Measurements from ENCODE around the gene PNRC1. TPM values are rescaled to one million over a fixed set of nuclear protein-coding genes. Genes with fewer than 3 reads are reported as not detected.
"Not testable (repeated sequence)": the region's sequence is repeated elsewhere in the genome, so short reads cannot be mapped to it uniquely, and the experiment has no call there.

Gene PNRC1
- polyA plus RNA-seq, 1 of the 3 experiments (the other 2 are of a cell fraction), result 7.8 TPM

DNA sequence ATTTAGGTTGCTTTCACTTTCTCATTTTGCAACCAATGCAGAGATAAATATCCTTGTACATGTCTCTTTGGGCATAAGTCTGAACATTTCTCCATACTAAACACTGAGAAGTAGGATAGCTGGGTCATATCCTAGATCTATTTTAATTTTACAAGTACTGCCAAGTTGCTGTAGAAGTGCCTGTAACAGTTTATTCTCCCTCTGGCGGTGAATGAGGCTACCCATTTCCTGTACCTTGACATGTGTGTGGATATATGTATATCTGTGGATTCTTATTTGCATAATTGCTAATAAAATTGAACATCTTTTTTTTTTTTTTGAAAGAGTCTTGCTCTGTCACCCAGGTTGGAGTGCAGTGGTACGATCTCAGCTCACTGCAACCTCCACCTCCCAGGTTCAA lies 48.0 kb upstream of the PNRC1 start:
- WGBS (ENCODE audit: low lambda C conversion rate), result 90% methylated on average over 2 of the region's 2 CpGs
- no peak for DNase-seq

DNA sequence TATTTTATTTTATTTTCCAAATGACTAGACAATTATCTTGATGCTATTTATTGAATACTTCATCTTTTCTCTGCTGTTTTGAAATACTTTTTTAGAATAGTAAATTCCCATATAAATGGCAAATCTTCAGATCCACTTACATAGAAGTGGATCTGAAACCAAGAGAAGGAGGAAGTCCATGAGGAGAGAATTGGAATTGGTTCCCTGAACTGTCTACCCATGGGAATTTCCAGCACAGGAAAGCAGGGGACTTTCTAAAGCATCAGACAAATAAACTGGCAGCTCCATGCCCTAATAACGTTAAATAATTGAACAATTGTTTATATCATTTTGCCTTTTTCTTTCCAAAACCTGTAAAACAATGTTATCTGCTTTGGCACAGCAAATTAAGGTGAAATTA lies 47.1 kb upstream of the PNRC1 start:
- peaks cover 21% of the 10 kb centered on the region for H3F3A ChIP-seq (replicated peaks; ENCODE audit: insufficient read depth)
- DNase-seq, result no peak
- no peaks in the 10 kb centered on the region for H3K9me2 ChIP-seq
- no peaks in the 10 kb centered on the region for H3K27me3 ChIP-seq (ENCODE audit: insufficient read depth)
- no peaks in the 10 kb centered on the region for H3K36me3 ChIP-seq (replicated peaks in 1 of 2; ENCODE audit: control insufficient read depth in 1 of 2, insufficient read depth in 2 of 2, low read length in 1 of 2)
- no peaks in the 10 kb centered on the region for H4K20me1 ChIP-seq (ENCODE audit: insufficient read depth)
- no peak overlapping the region for H3K4me3 ChIP-seq (ENCODE audit: low read depth in 2 of 2, low read length in 1 of 2)
- no peak for TF ChIP-seq EZH2phosphoT487 (IDR thresholded peaks at IDR 0.05; ENCODE audit: borderline replicate concordance, low read depth)
- no peak for TF ChIP-seq USF2 (IDR thresholded peaks at IDR 0.05; ENCODE audit: borderline replicate concordance, low read depth, low read length)
- no peak for TF ChIP-seq NFIC (IDR thresholded peaks at IDR 0.05; ENCODE audit: borderline replicate concordance)
- no peak for TF ChIP-seq FOSL2 (IDR thresholded peaks at IDR 0.05; ENCODE audit: borderline replicate concordance, low read depth)
- POLR2A ChIA-PET, result no interaction called here
- 74% methylated on average over 1 of the region's 1 CpG for WGBS (ENCODE audit: low lambda C conversion rate)
- no peak overlapping the region for H3K4me2 ChIP-seq
- peaks cover 6% of the 10 kb centered on the region; the same call in 1 of the 2 replicates for H3K9me3 ChIP-seq
- CTCF ChIA-PET, result no interaction called here
- no peak overlapping the region for H2AFZ ChIP-seq (ENCODE audit: low read depth)
- H3K9ac ChIP-seq, result no peak overlapping the region
- H3K4me1 ChIP-seq (ENCODE audit: control insufficient read depth in 1 of 2, insufficient read depth in 2 of 2, low read depth in 1 of 2, low read length in 1 of 2), result peaks cover 4 to 12% of the 10 kb centered on the region in 2 experiments; a peak in 2 of 4 replicates
- no peak overlapping the region for H3K27ac ChIP-seq (ENCODE audit: low read depth in 2 of 2, low read length in 1 of 2)
- no peaks in the 10 kb centered on the region for H3K79me2 ChIP-seq (ENCODE audit: insufficient read depth)

More for the DNA sequence above, 48.0 kb upstream of the PNRC1 start:
- Histone ChIP-seq H3K4me2 (no peak overlapping the region), H3K79me2 (ENCODE audit: insufficient read depth) (no peaks in the 10 kb centered on the region), H3K9ac (no peak overlapping the region), H4K20me1 (ENCODE audit: insufficient read depth) (no peaks in the 10 kb centered on the region), H3K4me1 (ENCODE audit: control insufficient read depth in 1 of 2, insufficient read depth in 2 of 2, low read depth in 1 of 2, low read length in 1 of 2) (peaks cover 4 to 12% of the 10 kb centered on the region in 2 experiments; a peak in 2 of 4 replicates), H3K36me3 (replicated peaks in 1 of 2; ENCODE audit: control insufficient read depth in 1 of 2, insufficient read depth in 2 of 2, low read length in 1 of 2) (no peaks in the 10 kb centered on the region), H3K4me3 (ENCODE audit: low read depth in 2 of 2, low read length in 1 of 2) (no peak overlapping the region), H3F3A (replicated peaks; ENCODE audit: insufficient read depth) (peaks cover 21% of the 10 kb centered on the region), H3K27me3 (ENCODE audit: insufficient read depth) (no peaks in the 10 kb centered on the region), H3K9me2 (no peaks in the 10 kb centered on the region), H3K9me3 (no peaks in the 10 kb centered on the region), H3K27ac (ENCODE audit: low read depth in 2 of 2, low read length in 1 of 2) (no peak overlapping the region), H2AFZ (ENCODE audit: low read depth) (no peak overlapping the region)
- TF ChIP-seq YY1 (IDR thresholded peaks at IDR 0.05; ENCODE audit: low read depth), result no peak
- TF ChIP-seq CHD2 (IDR thresholded peaks at IDR 0.05; ENCODE audit: low read length, partially characterized antibody), result no peak
- TF ChIP-seq EP300 (IDR thresholded peaks at IDR 0.05; ENCODE audit: borderline replicate concordance in 1 of 2, low read depth in 1 of 2, low read length in 1 of 2), result no peak
- ChIA-PET POLR2A (no interaction called here), CTCF (no interaction called here)

- H3K4me3 ChIP-seq (ENCODE audit: low read depth in 2 of 2, low read length in 1 of 2); H4K20me1 ChIP-seq (ENCODE audit: insufficient read depth); H3K27me3 ChIP-seq (ENCODE audit: insufficient read depth); H3K9me3 ChIP-seq; H3K27ac ChIP-seq (ENCODE audit: low read depth in 2 of 2, low read length in 1 of 2); DNase-seq; H3K4me2 ChIP-seq; H3K9ac ChIP-seq; CTCF ChIA-PET; POLR2A ChIA-PET; H2AFZ ChIP-seq (ENCODE audit: low read depth); H3K9me2 ChIP-seq; H3K79me2 ChIP-seq (ENCODE audit: insufficient read depth); H3K36me3 ChIP-seq (replicated peaks in 1 of 2; ENCODE audit: control insufficient read depth in 1 of 2, insufficient read depth in 2 of 2, low read length in 1 of 2): not testable (repeated sequence)
- WGBS (ENCODE audit: low lambda C conversion rate), result 82% methylated on average over 4 of the region's 4 CpGs
- H3F3A ChIP-seq (replicated peaks; ENCODE audit: insufficient read depth), result peaks cover 21% of the 10 kb centered on the region
- H3K4me1 ChIP-seq (ENCODE audit: control insufficient read depth in 1 of 2, insufficient read depth in 2 of 2, low read depth in 1 of 2, low read length in 1 of 2), result peaks cover 4 to 12% of the 10 kb centered on the region in 2 experiments; a peak in 2 of 4 replicates
These were observed 46.4 kb upstream of the PNRC1 start for GRCh38 chr6:89034116-89034515.
